ENCODE results near the gene HERPUD1. TPM values are rescaled to one million over a fixed set of nuclear protein-coding genes. Genes with fewer than 3 reads are reported as not detected.
A peak's percentile ranks its signal among the peaks of the same experiment; 100 is the strongest.

Gene HERPUD1
- total and polyA plus RNA-seq, 2 of the 13 experiments (the other 11 are each of a cell fraction or from before 2014, with no cell fraction given), result 96.2 to 323 TPM

GRCh38 chr16:56950881-56951771 is 19.2 kb downstream of the HERPUD1 start (continued):
- TF ChIP-seq ZBTB49 (CRISPR knock-in tag; IDR thresholded peaks at IDR 0.05; ENCODE audit: borderline replicate concordance), result no peak
- no peak for TF ChIP-seq BCL6 (CRISPR knock-in tag; IDR thresholded peaks at IDR 0.05)
- TF ChIP-seq ARNT2 (CRISPR knock-in tag; IDR thresholded peaks at IDR 0.05; ENCODE audit: low read depth), result no peak
- TF ChIP-seq IKZF4 (CRISPR knock-in tag; IDR thresholded peaks at IDR 0.05; ENCODE audit: borderline replicate concordance, low read depth, not compliant biosample characterization), result peak; percentile 62
- TF ChIP-seq SOX6 (IDR thresholded peaks at IDR 0.05), result no peak
- TF ChIP-seq SOX6 (CRISPR knock-in tag; IDR thresholded peaks at IDR 0.05), result peak; percentile 35; the same call in 1 of the 2 replicates
- peak; percentile 63 for TF ChIP-seq ZNF547 (CRISPR knock-in tag; IDR thresholded peaks at IDR 0.05)
- 0 out of 2 replicates have a peak, but pooled peaks have one; percentile 24 for TF ChIP-seq ERF (CRISPR knock-in tag; IDR thresholded peaks at IDR 0.05)
- no peak for TF ChIP-seq STAT6 (CRISPR knock-in tag; IDR thresholded peaks at IDR 0.05; ENCODE audit: borderline replicate concordance)
- no peak for TF ChIP-seq PAXIP1 (CRISPR knock-in tag; conservative IDR thresholded peaks at IDR 0.05)
- no peak for TF ChIP-seq HBP1 (CRISPR knock-in tag; IDR thresholded peaks at IDR 0.05; ENCODE audit: low read depth)
- TF ChIP-seq PRDM10 (CRISPR knock-in tag; IDR thresholded peaks at IDR 0.05; ENCODE audit: low read depth), result 0 out of 2 replicates have a peak, but pooled peaks have one; percentile 21
- no peak for TF ChIP-seq ZBTB20 (CRISPR knock-in tag; IDR thresholded peaks at IDR 0.05; ENCODE audit: borderline replicate concordance, low read depth)
